ENCODE data around the gene NREP.

DNA sequence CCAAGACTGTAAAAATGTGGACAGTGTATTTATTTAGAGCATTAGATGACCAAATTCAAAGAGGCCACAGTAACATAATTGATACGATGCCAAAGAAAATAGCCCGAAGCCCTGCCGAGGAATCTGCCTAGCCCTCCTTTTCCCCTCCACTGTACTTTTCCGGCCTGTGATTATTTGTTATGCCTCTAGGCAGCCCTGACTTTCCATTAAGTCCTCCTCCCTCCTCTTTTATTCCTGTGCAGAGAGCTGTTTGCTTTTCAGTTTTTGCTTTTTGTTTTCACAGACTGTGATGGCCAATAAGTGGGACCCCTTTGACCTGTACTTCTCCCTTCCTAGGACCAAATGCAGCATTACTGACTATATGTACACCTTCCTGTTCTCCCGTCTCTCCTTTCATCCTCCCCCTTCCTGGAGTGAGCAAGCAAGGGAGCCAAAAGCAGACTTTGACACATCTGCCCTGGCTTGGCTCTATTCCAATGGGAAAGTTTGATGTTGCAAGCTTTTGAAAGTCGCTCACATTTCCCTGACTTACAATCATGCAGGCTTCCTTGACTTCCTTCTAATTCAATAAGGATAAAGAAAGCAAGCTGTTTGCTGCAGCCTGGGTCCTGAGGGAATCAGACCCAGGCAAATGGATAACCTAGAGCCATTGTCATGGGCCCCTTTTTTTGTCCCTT lies 76.1 kb downstream of the NREP start:
- TF ChIP-seq, protein P1, sequence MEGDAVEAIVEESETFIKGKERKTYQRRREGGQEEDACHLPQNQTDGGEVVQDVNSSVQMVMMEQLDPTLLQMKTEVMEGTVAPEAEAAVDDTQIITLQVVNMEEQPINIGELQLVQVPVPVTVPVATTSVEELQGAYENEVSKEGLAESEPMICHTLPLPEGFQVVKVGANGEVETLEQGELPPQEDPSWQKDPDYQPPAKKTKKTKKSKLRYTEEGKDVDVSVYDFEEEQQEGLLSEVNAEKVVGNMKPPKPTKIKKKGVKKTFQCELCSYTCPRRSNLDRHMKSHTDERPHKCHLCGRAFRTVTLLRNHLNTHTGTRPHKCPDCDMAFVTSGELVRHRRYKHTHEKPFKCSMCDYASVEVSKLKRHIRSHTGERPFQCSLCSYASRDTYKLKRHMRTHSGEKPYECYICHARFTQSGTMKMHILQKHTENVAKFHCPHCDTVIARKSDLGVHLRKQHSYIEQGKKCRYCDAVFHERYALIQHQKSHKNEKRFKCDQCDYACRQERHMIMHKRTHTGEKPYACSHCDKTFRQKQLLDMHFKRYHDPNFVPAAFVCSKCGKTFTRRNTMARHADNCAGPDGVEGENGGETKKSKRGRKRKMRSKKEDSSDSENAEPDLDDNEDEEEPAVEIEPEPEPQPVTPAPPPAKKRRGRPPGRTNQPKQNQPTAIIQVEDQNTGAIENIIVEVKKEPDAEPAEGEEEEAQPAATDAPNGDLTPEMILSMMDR (IDR thresholded peaks at IDR 0.05): no peak
- no peak for TF ChIP-seq POLR2A (IDR thresholded peaks at IDR 0.05)

Measured in testis (tissue), 2 donors.